Transverse colon (tissue), 4 donors: Measurements from ENCODE around the gene MRPL57.

ENCODE experiments used
- CTCF ChIP-seq, 5 experiments: fragments of 200-600 bp in 3 of 5; fragments of 450-650 bp in 2 of 5; sonication (generic) in 3 of 5; IDR thresholded peaks; 1 replicate in 2 of 5; 2 replicates in 3 of 5; pipeline ENCODE4 v1.5.1; 2016 to 2017; ENCODE audit warnings: antibody characterized with exemption in 5 of 5, inconsistent platforms in 3 of 5, mild to moderate bottlenecking in 2 of 5, moderate library complexity in 1 of 5
- EP300 ChIP-seq: sonication (generic); formaldehyde crosslinking; IDR thresholded peaks from one replicate; pipeline ENCODE4 v1.6.1; 2017; ENCODE audit warnings: antibody characterized with exemption, low read depth
- POLR2A ChIP-seq: fragments of 450-650 bp; IDR thresholded peaks from one replicate; pipeline ENCODE4 v1.6.1; 2016; ENCODE audit warnings: antibody characterized with exemption, mild to moderate bottlenecking, moderate library complexity
- POLR2AphosphoS5 ChIP-seq, 3 donors: sonication (generic); formaldehyde crosslinking; IDR thresholded peaks; one replicate each; pipeline ENCODE4 v1.6.1; 2016; ENCODE audit warnings: antibody characterized with exemption in 3 of 3

- TF ChIP-seq POLR2AphosphoS5 (IDR thresholded peaks at IDR 0.05) (no peak), POLR2A (no peak), CTCF (IDR thresholded peaks at IDR 0.05) (no peak), EP300 (no peak)
These were observed 32.2 kb downstream of the MRPL57 start for GRCh38 chr13:21208652-21209154.
